K562 (cell line): ENCODE measurements around the gene ACADSB. TPM values are rescaled to one million over a fixed set of nuclear protein-coding genes. Genes with fewer than 3 reads are reported as not detected.
A peak's percentile ranks its signal among the peaks of the same experiment; 100 is the strongest.

Source experiments
- CAMTA2 ChIP-seq: fragments of 250-450 bp; sonication (Bioruptor Pico); conservative IDR thresholded peaks from 2 replicates; pipeline ENCODE4 v1.5.1; 2022
- CCNT2 ChIP-seq: IDR thresholded peaks from 2 replicates; pipeline ENCODE4 v1.6.1; 2011; ENCODE audit warnings: borderline replicate concordance, low read depth, mild to moderate bottlenecking, moderate library complexity, mixed read lengths, low read length; ENCODE audit not compliant: insufficient read length; ENCODE audit errors: extremely low read depth
- CREB1 ChIP-seq, 2 experiments: sonication (generic) in 1 of 2; formaldehyde crosslinking in 1 of 2; IDR thresholded peaks; 2 replicates each; pipeline versions ENCODE4 v1.6.1 to v1.8.0; 2012 to 2022; ENCODE audit warnings: inconsistent platforms in 1 of 2, mild to moderate bottlenecking in 1 of 2, missing genetic modification reagents in 1 of 2, moderate library complexity in 1 of 2
- E2F3 ChIP-seq: fragments of 250-450 bp; sonication (Bioruptor Pico); IDR thresholded peaks from 2 replicates; pipeline ENCODE4 v1.4.0; 2020; ENCODE audit warnings: mild to moderate bottlenecking
- EGR1 ChIP-seq: fragments of 450-650 bp; conservative IDR thresholded peaks from 2 replicates; pipeline ENCODE4 v1.6.1; 2017; ENCODE audit warnings: mild to moderate bottlenecking
- FOXK2 ChIP-seq, 2 experiments: fragments of 450-650 bp; IDR thresholded peaks in 1 of 2; conservative IDR thresholded peaks in 1 of 2; 2 replicates each; pipeline ENCODE4 v1.6.1; 2016; ENCODE audit warnings: low read depth in 2 of 2, mild to moderate bottlenecking in 1 of 2
- HLTF ChIP-seq: fragments of 450-650 bp; IDR thresholded peaks from 2 replicates; pipeline ENCODE4 v1.6.1; 2016
- IRF2 ChIP-seq: sonication (generic); formaldehyde crosslinking; IDR thresholded peaks from 2 replicates; pipeline ENCODE4 v1.8.1; 2022; ENCODE audit warnings: mild to moderate bottlenecking, missing genetic modification reagents
- KDM4B ChIP-seq, 2 experiments: fragments of 450-650 bp in 1 of 2; sonication (generic) in 1 of 2; IDR thresholded peaks; 2 replicates each; pipeline ENCODE4 v1.6.1; 2016 to 2017; ENCODE audit warnings: borderline replicate concordance in 2 of 2, antibody characterized with exemption in 1 of 2, low read depth in 1 of 2, mild to moderate bottlenecking in 1 of 2
- MTA3 ChIP-seq: fragments of 450-650 bp; formaldehyde crosslinking; IDR thresholded peaks from 2 replicates; pipeline ENCODE4 v1.6.1; 2017; ENCODE audit warnings: mild to moderate bottlenecking, borderline replicate concordance
- NEUROD1 ChIP-seq: fragments of 150-350 bp; IDR thresholded peaks from 2 replicates; pipeline ENCODE4 v1.6.1; 2014; ENCODE audit warnings: borderline replicate concordance, low read length, low read depth; ENCODE audit not compliant: partially characterized antibody
- NFRKB ChIP-seq: fragments of 450-650 bp; IDR thresholded peaks from 2 replicates; pipeline ENCODE4 v1.6.1; 2016; ENCODE audit warnings: low read depth
- NR2F6 ChIP-seq: fragments of 450-650 bp; formaldehyde crosslinking; IDR thresholded peaks from 2 replicates; pipeline ENCODE4 v1.4.0; 2020; ENCODE audit warnings: mild to moderate bottlenecking
- PHF8 ChIP-seq: fragments of 200-600 bp; sonication (generic); IDR thresholded peaks from 2 replicates; pipeline ENCODE4 v1.6.1; 2012; ENCODE audit warnings: mixed run types, mild to moderate bottlenecking, inconsistent platforms, low read length, moderate library complexity, borderline replicate concordance
- RBBP5 ChIP-seq: fragments of 200-600 bp; sonication (generic); IDR thresholded peaks from 2 replicates; pipeline ENCODE4 v1.6.1; 2012; ENCODE audit warnings: borderline replicate concordance, mild to moderate bottlenecking, low read length, control low read depth, inconsistent platforms; ENCODE audit not compliant: insufficient read depth, poor library complexity, severe bottlenecking
- RNF2 ChIP-seq: sonication (generic); IDR thresholded peaks from 2 replicates; pipeline ENCODE4 v1.6.1; 2016
- SNRNP70 ChIP-seq: fragments of 200-400 bp; formaldehyde crosslinking; optimal IDR thresholded peaks from 2 replicates; pipeline ENCODE3; 2017; ENCODE audit warnings: low read depth, low read length
- STAT5B ChIP-seq: fragments of 250-450 bp; sonication (Bioruptor Pico); IDR thresholded peaks from 2 replicates; pipeline ENCODE4 v1.8.0; 2021; ENCODE audit warnings: mild to moderate bottlenecking, inconsistent platforms
- TOE1 ChIP-seq, 2 experiments: fragments of 450-650 bp in 1 of 2; sonication (generic) in 1 of 2; formaldehyde crosslinking in 1 of 2; IDR thresholded peaks; 2 replicates each; pipeline versions ENCODE4 v1.7.1 to v1.8.0; 2016 to 2022; ENCODE audit warnings: borderline replicate concordance in 2 of 2, mild to moderate bottlenecking in 2 of 2, antibody characterized with exemption in 1 of 2, inconsistent platforms in 1 of 2, low read depth in 1 of 2, missing genetic modification reagents in 1 of 2, moderate library complexity in 1 of 2
- TRIM24 ChIP-seq, 2 experiments: fragments of 450-650 bp; IDR thresholded peaks; 2 replicates each; pipeline ENCODE4 v1.6.1; 2016
- YY1 ChIP-seq, 3 experiments: IDR thresholded peaks; 2 replicates each; pipeline ENCODE4 v1.6.1; 2011; ENCODE audit warnings: low read length in 2 of 3, mild to moderate bottlenecking in 2 of 3, moderate library complexity in 2 of 3, borderline replicate concordance in 1 of 3, control low read depth in 1 of 3, low read depth in 1 of 3; ENCODE audit not compliant: insufficient read depth in 3 of 3, insufficient replicate concordance in 2 of 3, control insufficient read depth in 1 of 3, insufficient read length in 1 of 3; ENCODE audit errors: extremely low read depth in 1 of 3
- ZFX ChIP-seq: sonication (generic); formaldehyde crosslinking; IDR thresholded peaks from 2 replicates; pipeline ENCODE4 v1.8.0; 2022; ENCODE audit warnings: mild to moderate bottlenecking, missing genetic modification reagents, moderate library complexity
- ZNF253 ChIP-seq: fragments of 250-450 bp; sonication (Bioruptor Pico); conservative IDR thresholded peaks from 2 replicates; pipeline ENCODE4 v1.6.1; 2021; ENCODE audit warnings: mild to moderate bottlenecking
- ZNF696 ChIP-seq: fragments of 250-450 bp; sonication (Bioruptor Pico); conservative IDR thresholded peaks from 2 replicates; pipeline ENCODE4 v1.4.0; 2020; ENCODE audit warnings: mild to moderate bottlenecking, moderate library complexity
- ZSCAN32 ChIP-seq: fragments of 450-650 bp; formaldehyde crosslinking; IDR thresholded peaks from 2 replicates; pipeline ENCODE4 v1.4.0; 2020; ENCODE audit warnings: mild to moderate bottlenecking, moderate library complexity
- polyA plus RNA-seq, 8 experiments: library from polyadenylated mRNA; depleted of rRNA in 4 of 8; stranded (reverse) in 5 of 8; unstranded in 3 of 8; fragments of >200 nt; fragmentation: Nextera tagmentation in 2 of 8; fragmentation: Illumina TruSeq in 1 of 8; extraction: Ambion mirVana in 2 of 8; extraction: Trizol in 1 of 8; gene quantifications; 2 replicates each; pipeline versions ENCODE4 v1.2.1 to v1.2.3, GENCODE V29; 2011 to 2014; ENCODE audit warnings: inconsistent platforms in 1 of 8, missing spikeins in 1 of 8
- total RNA-seq, 7 experiments: library from RNA; depleted of rRNA in 6 of 7; stranded (reverse); fragments of >200 nt in 6 of 7; fragmentation: Illumina TruSeq in 2 of 7; extraction: Trizol in 2 of 7; gene quantifications; 2 replicates each; pipeline versions ENCODE4 v1.2.1 to v1.2.3, GENCODE V29; 2011 to 2021; ENCODE audit warnings: low replicate concordance in 1 of 7
- TF ChIP-seq, protein P1 (sequence below), 3 experiments: IDR thresholded peaks in 2 of 3; conservative IDR thresholded peaks in 1 of 3; 2 replicates each; pipeline ENCODE4 v1.5.1; 2011 to 2012; ENCODE audit warnings: low read length in 3 of 3, mild to moderate bottlenecking in 3 of 3, control low read depth in 2 of 3, improper control_type of control experiment in 1 of 3, inconsistent platforms in 1 of 3, low read depth in 1 of 3, mixed read lengths in 1 of 3, moderate library complexity in 1 of 3; ENCODE audit not compliant: insufficient read depth in 2 of 3

The ACADSB gene
- total and polyA plus RNA-seq, 9 of the 15 experiments (the other 6 are each of a cell fraction or from before 2014, with no cell fraction given): 2.9 to 9.1 (median 5.8) TPM

DNA sequence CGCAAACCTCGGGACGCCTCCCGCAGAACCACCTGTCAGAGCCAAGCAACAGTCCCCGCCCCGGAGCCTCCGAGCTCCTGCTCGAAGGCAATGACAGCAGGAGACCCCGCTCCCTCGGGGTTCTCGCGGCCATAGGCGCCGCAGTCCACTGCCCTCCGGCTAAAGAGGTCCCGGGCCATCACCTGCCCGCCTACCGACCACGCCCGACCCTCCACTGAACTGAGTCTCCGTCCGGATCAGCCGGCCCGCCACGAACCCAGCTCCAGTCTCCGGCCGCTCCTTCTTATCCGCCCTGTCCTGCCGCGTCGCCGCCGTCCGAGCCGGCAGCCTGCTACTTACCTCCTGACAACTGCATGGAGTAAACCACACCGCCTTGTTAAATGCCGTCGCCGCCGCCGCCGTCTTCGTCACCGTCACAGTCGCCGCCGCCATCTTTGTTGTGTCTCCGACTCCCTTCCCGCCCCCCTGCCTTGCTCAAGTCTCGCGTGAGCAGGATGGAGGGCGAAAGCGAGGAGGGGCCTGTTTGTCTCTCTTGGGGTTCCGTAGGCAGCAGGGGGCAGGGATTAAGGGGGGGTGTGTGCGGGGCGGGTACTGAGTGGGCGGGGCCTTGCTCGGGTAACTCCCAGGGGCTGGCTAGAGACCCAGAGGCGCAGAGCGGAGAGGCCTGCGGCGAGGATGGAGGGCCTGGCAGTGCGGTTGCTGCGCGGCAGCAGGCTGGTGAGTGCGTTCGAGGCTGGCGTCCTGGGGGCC is at the start of gene ACADSB, which contains the start of gene IKZF5 (continued):
- TF ChIP-seq TOE1 (IDR thresholded peaks at IDR 0.05; ENCODE audit: borderline replicate concordance) (peak; percentile 69; the same call in 1 of the 2 replicates), TOE1 (CRISPR knock-in tag; IDR thresholded peaks at IDR 0.05; ENCODE audit: borderline replicate concordance, low read depth) (no peak), KDM4B (IDR thresholded peaks at IDR 0.05; ENCODE audit: borderline replicate concordance in 2 of 2, low read depth in 1 of 2) (no peak), E2F3 (no peak), RNF2 (0 out of 2 replicates have a peak, but pooled peaks have one; percentile 28), RBBP5 (peak; percentile 79), SNRNP70 (no peak), ZNF253 (CRISPR knock-in tag) (no peak), ZNF696 (no peak), IRF2 (CRISPR knock-in tag) (no peak), MTA3 (peak; percentile 95), NEUROD1 (peak; percentile 80), CAMTA2 (CRISPR knock-in tag) (no peak), PHF8 (peak; percentile 86; the same call in 1 of the 2 replicates), ZFX (CRISPR knock-in tag) (peak; percentile 80), TRIM24 (IDR thresholded peaks at IDR 0.05) (peak in 1 of 2 experiments; percentile 46; a peak in 2 of 4 replicates), CCNT2 (peak; percentile 23), YY1 (IDR thresholded peaks at IDR 0.05; ENCODE audit: borderline replicate concordance in 1 of 3, control insufficient read depth in 1 of 3, extremely low read depth in 1 of 3, insufficient read depth in 3 of 3, insufficient read length in 1 of 3, insufficient replicate concordance in 2 of 3, low read depth in 1 of 3, low read length in 2 of 3) (peak; percentile 82 to 97 (median 96)), NR2F6 (CRISPR knock-in tag) (no peak), EGR1 (peak; percentile 56), FOXK2 (conservative IDR thresholded peaks at IDR 0.05 in 1 of 2, IDR thresholded peaks at IDR 0.05 in 1 of 2; ENCODE audit: low read depth in 2 of 2) (peak; percentile 78 to 85; a peak in 3 of 4 replicates), HLTF (no peak), CREB1 (IDR thresholded peaks at IDR 0.05) (peak; percentile 82), CREB1 (CRISPR knock-in tag; IDR thresholded peaks at IDR 0.05) (peak; percentile 63), ZSCAN32 (CRISPR knock-in tag) (no peak), NFRKB (peak; percentile 89), STAT5B (CRISPR knock-in tag) (no peak)
- TF ChIP-seq, protein P1, sequence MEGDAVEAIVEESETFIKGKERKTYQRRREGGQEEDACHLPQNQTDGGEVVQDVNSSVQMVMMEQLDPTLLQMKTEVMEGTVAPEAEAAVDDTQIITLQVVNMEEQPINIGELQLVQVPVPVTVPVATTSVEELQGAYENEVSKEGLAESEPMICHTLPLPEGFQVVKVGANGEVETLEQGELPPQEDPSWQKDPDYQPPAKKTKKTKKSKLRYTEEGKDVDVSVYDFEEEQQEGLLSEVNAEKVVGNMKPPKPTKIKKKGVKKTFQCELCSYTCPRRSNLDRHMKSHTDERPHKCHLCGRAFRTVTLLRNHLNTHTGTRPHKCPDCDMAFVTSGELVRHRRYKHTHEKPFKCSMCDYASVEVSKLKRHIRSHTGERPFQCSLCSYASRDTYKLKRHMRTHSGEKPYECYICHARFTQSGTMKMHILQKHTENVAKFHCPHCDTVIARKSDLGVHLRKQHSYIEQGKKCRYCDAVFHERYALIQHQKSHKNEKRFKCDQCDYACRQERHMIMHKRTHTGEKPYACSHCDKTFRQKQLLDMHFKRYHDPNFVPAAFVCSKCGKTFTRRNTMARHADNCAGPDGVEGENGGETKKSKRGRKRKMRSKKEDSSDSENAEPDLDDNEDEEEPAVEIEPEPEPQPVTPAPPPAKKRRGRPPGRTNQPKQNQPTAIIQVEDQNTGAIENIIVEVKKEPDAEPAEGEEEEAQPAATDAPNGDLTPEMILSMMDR (IDR thresholded peaks at IDR 0.05 in 2 of 3, conservative IDR thresholded peaks at IDR 0.05 in 1 of 3; ENCODE audit: insufficient read depth in 2 of 3, low read depth in 1 of 3, low read length in 3 of 3): 0 out of 6 replicates have a peak, but pooled peaks of 1 of the 3 experiments have one; percentile 1
